ENCODE data around the gene AP1B1. TPM values are rescaled to one million over a fixed set of nuclear protein-coding genes. Genes with fewer than 3 reads are reported as not detected.

The AP1B1 gene
- total RNA-seq (33.0 TPM), polyA plus RNA-seq (33.2 TPM)
- long read RNA-seq, donor 1, partial matches to known transcripts: 0 of 1 reads
- long read RNA-seq, donor 1, other reads (novel, unspliced or antisense): 0 of 1 reads
- long read RNA-seq, donor 2, full-length matches to known transcripts: 14 of 79 reads
- long read RNA-seq, donor 2, partial matches to known transcripts: 60 of 79 reads
- long read RNA-seq, donor 2, other reads (novel, unspliced or antisense): 5 of 79 reads
- long read RNA-seq, donor 3, full-length matches to known transcripts: 2 of 10 reads
- long read RNA-seq, donor 3, partial matches to known transcripts: 8 of 10 reads
- long read RNA-seq, donor 3, other reads (novel, unspliced or antisense): 0 of 10 reads
- long read RNA-seq, donor 4, full-length matches to known transcripts: 5 of 16 reads
- long read RNA-seq, donor 4, partial matches to known transcripts: 11 of 16 reads
- long read RNA-seq, donor 4, other reads (novel, unspliced or antisense): 0 of 16 reads
- long read RNA-seq, donor 5, full-length matches to known transcripts: 3 of 20 reads
- long read RNA-seq, donor 5, partial matches to known transcripts: 17 of 20 reads
- long read RNA-seq, donor 5, other reads (novel, unspliced or antisense): 0 of 20 reads
- long read RNA-seq, donor 6, full-length matches to known transcripts: 2 of 7 reads
- long read RNA-seq, donor 6, partial matches to known transcripts: 5 of 7 reads
- long read RNA-seq, donor 6, other reads (novel, unspliced or antisense): 0 of 7 reads
- long read RNA-seq, donor 7, partial matches to known transcripts: 7 of 7 reads
- long read RNA-seq, donor 7, other reads (novel, unspliced or antisense): 0 of 7 reads
- long read RNA-seq, donor 8, full-length matches to known transcripts: 1 of 14 reads
- long read RNA-seq, donor 8, partial matches to known transcripts: 13 of 14 reads
- long read RNA-seq, donor 8, other reads (novel, unspliced or antisense): 0 of 14 reads
- long read RNA-seq, donor 9, full-length matches to known transcripts: 2 of 7 reads
- long read RNA-seq, donor 9, partial matches to known transcripts: 5 of 7 reads
- long read RNA-seq, donor 9, other reads (novel, unspliced or antisense): 0 of 7 reads
- long read RNA-seq, donor 10, full-length matches to known transcripts: 4 of 36 reads
- long read RNA-seq, donor 10, partial matches to known transcripts: 32 of 36 reads
- long read RNA-seq, donor 10, other reads (novel, unspliced or antisense): 0 of 36 reads

DNA sequence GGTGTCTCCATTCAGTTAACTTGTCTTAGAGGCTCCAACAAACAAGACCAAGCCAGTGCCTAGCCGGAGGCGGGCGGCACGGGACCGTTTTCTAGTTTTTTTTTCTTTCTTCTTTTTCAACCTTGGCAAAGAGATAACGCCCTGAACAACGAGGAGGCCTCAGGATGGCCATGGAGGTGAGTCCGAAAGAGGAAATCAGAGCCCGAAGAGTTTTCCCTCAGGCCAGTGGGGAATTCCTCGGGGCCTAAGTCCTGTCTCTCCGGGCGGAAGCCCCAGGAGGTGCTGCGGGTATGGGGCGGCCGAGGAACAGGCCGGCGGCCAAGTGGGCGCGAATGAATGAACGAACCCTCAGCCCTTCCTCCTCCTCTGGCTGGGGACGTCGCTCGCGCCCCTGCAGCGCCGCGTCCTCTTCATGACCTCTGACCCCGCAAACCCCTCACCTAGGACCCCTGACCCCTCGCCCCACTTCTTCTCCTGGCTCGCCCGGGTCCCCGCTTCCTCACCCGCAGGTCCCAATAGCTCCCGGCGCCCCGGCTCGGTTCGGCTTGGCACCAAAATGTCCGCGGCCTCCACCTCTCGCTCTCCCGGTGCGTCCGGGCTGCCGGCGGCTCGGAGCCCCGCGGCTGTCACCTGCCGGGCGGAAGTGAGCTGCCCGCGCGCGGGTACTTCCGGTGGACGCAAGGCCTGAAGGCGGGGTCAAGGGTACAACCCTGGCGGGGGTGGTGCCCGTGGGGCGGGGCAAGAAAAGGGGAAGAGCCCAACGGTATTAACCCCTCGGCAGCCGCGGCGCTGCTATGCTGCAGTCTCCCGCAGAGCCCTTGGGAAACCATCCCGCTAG is at the start of gene AP1B1:
AP1B1 (minus strand) TSS at position 650 of the 838 bp plus-strand sequence. CDS start 21,327 bp downstream, outside the sequence.
- peak; percentile 70 to 95 (median 86) for DNase-seq (ENCODE audit: low read depth in 6 of 9, low spot score in 9 of 9)
- H3K9me3 ChIP-seq (ENCODE audit: control insufficient read depth in 2 of 2, insufficient read depth in 1 of 2, low read length in 1 of 2): peaks cover 0 to 3% of the 10 kb centered on the region in 2 donors
- under 1% methylated on average over 68 of the region's 68 CpGs for WGBS
- H3K36me3 ChIP-seq (ENCODE audit: control insufficient read depth in 2 of 2, insufficient read depth in 2 of 2, low read length in 1 of 2): peaks cover 6 to 13% of the 10 kb centered on the region in 2 donors
- peak within 1 kb of the TSS; percentile 71 to 80 for H3K27ac ChIP-seq (ENCODE audit: low read depth in 1 of 2, low read length in 1 of 2)
- H3K27me3 ChIP-seq (ENCODE audit: control insufficient read depth in 2 of 2, insufficient read depth in 1 of 2, low read length in 1 of 2): no peaks in the 10 kb centered on the region
- H3K4me3 ChIP-seq (ENCODE audit: low read length in 2 of 2): peak within 1 kb of the TSS; percentile 85
- H3K4me1 ChIP-seq (ENCODE audit: control insufficient read depth in 2 of 2, insufficient read depth in 2 of 2, low read length in 2 of 2): peaks cover 8 to 28% of the 10 kb centered on the region in 2 donors

DNA sequence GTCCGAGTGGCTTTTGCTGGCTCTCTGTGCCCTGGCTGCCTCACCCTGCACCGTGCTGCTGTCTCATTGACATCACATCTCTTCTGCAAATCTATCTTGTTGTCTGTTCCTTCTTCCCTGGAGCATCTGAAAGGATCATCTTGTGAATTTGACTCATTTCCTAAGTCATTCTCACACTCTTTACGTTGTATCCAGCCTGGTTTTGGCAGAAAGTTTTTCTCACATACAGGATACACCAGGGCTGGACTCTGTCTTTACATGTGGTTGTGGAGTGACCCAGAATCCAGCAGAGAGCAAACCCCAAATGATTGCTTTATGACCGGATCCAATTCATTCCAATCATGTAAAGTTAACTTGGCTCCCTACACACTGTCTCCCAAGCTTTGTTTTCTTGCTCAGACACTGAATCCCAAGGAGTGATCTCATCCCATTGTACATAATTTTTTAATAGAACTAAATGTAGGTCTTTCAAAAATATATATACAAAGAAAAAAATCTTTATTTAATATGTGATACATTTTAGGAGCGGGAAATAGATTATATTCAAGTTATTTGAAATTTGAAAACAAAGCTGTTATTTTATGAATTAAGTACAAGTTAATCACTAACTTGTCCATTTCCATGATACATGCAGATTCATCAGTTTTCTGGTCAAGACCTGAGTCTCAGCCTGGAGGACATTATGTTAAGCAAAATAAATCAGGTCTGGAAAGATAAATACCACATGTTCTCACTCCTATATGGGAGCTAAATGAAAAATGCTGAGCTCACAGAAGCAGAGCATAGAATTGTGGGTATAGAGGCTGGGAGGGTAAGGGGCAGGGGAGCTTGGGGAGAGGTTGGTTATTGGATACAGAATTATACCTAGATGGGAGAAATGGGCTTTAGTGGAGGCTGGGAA is 47.1 kb upstream of the AP1B1 start:
- no peak overlapping the region for H3K4me3 ChIP-seq (ENCODE audit: low read length in 2 of 2)
- no peaks in the 10 kb centered on the region for H3K36me3 ChIP-seq (ENCODE audit: control insufficient read depth in 2 of 2, insufficient read depth in 2 of 2, low read length in 1 of 2)
- no peak for DNase-seq (ENCODE audit: low read depth in 6 of 9, low spot score in 9 of 9)
- H3K9me3 ChIP-seq (ENCODE audit: control insufficient read depth in 2 of 2, insufficient read depth in 1 of 2, low read length in 1 of 2): no peaks in the 10 kb centered on the region
- no peaks in the 10 kb centered on the region for H3K4me1 ChIP-seq (ENCODE audit: control insufficient read depth in 2 of 2, insufficient read depth in 2 of 2, low read length in 2 of 2)
- no peak overlapping the region for H3K27ac ChIP-seq (ENCODE audit: low read depth in 1 of 2, low read length in 1 of 2)
- WGBS: 91% methylated on average over 5 of the region's 5 CpGs
- H3K27me3 ChIP-seq (ENCODE audit: control insufficient read depth in 2 of 2, insufficient read depth in 1 of 2, low read length in 1 of 2): peaks cover 0 to 13% of the 10 kb centered on the region in 2 donors

DNA sequence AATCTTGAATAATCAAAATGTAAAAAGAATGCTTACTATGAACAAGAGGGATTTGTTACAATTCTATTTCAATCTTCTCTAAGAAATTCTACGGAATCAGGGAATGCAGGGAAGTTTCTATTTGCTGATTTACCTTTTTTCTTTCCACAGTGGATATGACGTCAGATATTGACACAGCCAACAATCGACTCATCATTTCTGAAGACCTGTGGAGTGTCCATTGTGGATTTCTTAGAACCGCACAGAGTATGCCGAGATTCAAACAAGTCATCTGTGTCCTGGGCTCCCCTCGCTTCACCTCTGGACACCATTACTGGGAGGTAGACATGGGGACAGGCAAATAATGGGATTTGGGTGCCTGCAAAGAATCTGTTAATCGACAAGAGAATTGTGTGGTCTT is 45.9 kb upstream of the AP1B1 start:
- Histone ChIP-seq H3K27me3 (ENCODE audit: control insufficient read depth in 2 of 2, insufficient read depth in 1 of 2, low read length in 1 of 2) (peaks cover 0 to 13% of the 10 kb centered on the region in 2 donors), H3K4me3 (ENCODE audit: low read length in 2 of 2) (no peak overlapping the region), H3K27ac (ENCODE audit: low read depth in 1 of 2, low read length in 1 of 2) (no peak overlapping the region), H3K4me1 (ENCODE audit: control insufficient read depth in 2 of 2, insufficient read depth in 2 of 2, low read length in 2 of 2) (no peaks in the 10 kb centered on the region), H3K36me3 (ENCODE audit: control insufficient read depth in 2 of 2, insufficient read depth in 2 of 2, low read length in 1 of 2) (no peaks in the 10 kb centered on the region), H3K9me3 (ENCODE audit: control insufficient read depth in 2 of 2, insufficient read depth in 1 of 2, low read length in 1 of 2) (no peaks in the 10 kb centered on the region)
- DNase-seq (ENCODE audit: low read depth in 6 of 9, low spot score in 9 of 9): no peak
- WGBS: 95% methylated on average over 7 of the region's 7 CpGs

DNA sequence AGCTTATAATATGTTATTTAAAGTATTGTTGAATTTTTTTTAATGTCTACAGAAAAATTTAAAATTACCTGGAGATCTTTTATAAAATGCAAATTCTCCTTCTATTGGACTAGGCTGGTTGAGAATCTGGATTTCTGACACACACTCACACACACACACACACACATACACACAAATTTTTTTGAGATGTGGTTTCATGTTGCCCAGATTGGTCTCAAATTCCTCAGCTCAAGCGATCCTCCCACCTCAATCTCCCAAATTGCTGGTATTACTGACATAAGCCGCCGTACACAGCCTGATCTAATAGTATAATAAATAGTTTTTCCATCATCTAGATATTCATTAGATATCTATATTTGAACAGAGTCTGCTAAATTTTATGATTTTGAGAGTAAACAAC is 45.5 kb upstream of the AP1B1 start:
- no peaks in the 10 kb centered on the region for H3K36me3 ChIP-seq (ENCODE audit: control insufficient read depth in 2 of 2, insufficient read depth in 2 of 2, low read length in 1 of 2)
- no peak overlapping the region for H3K27ac ChIP-seq (ENCODE audit: low read depth in 1 of 2, low read length in 1 of 2)
- H3K4me1 ChIP-seq (ENCODE audit: control insufficient read depth in 2 of 2, insufficient read depth in 2 of 2, low read length in 2 of 2): no peaks in the 10 kb centered on the region
- 97% methylated on average over 3 of the region's 3 CpGs for WGBS
- H3K9me3 ChIP-seq (ENCODE audit: control insufficient read depth in 2 of 2, insufficient read depth in 1 of 2, low read length in 1 of 2): no peaks in the 10 kb centered on the region
- peaks cover 0 to 13% of the 10 kb centered on the region in 2 donors for H3K27me3 ChIP-seq (ENCODE audit: control insufficient read depth in 2 of 2, insufficient read depth in 1 of 2, low read length in 1 of 2)
- DNase-seq (ENCODE audit: low read depth in 6 of 9, low spot score in 9 of 9): no peak
- H3K4me3 ChIP-seq (ENCODE audit: low read length in 2 of 2): no peak overlapping the region

DNA sequence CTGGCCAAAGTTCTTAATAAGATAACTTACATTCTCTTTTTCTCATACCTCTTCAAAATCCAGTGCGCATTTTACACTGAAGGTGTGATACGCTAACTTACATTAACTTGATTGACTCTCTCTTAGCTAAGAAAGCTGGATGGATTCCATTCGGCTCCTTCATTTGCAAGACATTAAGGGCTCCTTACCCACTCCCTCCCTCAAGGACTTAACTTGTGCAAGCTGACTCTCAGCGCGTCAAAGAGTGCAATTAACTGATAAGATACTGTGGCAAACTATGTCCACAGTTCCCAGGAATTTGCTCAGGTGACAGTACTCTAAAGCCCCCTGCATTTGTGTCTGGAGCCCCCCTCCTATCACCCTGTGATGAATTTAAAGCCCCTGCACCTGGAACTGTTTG is 43.6 kb upstream of the AP1B1 start:
- WGBS: 92% methylated on average over 5 of the region's 5 CpGs
- Histone ChIP-seq H3K27ac (ENCODE audit: low read depth in 1 of 2, low read length in 1 of 2) (no peak overlapping the region), H3K27me3 (ENCODE audit: control insufficient read depth in 2 of 2, insufficient read depth in 1 of 2, low read length in 1 of 2) (peaks cover 0 to 13% of the 10 kb centered on the region in 2 donors), H3K9me3 (ENCODE audit: control insufficient read depth in 2 of 2, insufficient read depth in 1 of 2, low read length in 1 of 2) (no peaks in the 10 kb centered on the region), H3K4me1 (ENCODE audit: control insufficient read depth in 2 of 2, insufficient read depth in 2 of 2, low read length in 2 of 2) (no peaks in the 10 kb centered on the region), H3K4me3 (ENCODE audit: low read length in 2 of 2) (no peak overlapping the region), H3K36me3 (ENCODE audit: control insufficient read depth in 2 of 2, insufficient read depth in 2 of 2, low read length in 1 of 2) (no peaks in the 10 kb centered on the region)
- no peak for DNase-seq (ENCODE audit: low read depth in 6 of 9, low spot score in 9 of 9)

DNA sequence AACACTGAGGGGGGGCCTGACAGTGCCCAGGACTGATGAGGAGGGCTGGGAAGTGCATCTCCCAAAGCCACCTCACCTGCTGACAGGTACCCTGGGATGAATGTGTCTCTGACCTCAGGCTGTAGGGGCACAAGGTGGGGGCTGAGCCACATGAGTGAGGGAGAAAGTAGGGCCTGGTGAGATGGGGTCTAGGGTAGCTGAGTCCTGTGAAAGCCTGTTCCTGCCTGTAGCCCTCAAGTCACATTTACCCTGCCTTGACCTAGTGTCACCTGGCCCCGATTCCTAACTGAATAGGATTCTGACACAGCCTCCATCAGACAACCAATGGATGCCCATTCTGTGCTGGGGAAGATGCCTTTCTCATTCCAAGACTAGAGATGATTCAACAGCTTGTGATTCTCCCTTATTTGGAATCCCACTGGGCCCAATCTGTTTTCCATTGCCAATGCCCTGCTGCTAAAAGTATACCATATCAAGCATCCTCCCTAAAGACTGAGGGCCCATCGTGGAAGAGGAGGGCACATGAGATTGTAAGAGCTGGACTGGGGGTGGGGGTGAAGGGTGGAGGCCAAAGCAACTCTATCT is 38.9 kb upstream of the AP1B1 start:
- Histone ChIP-seq H3K4me3 (ENCODE audit: low read length in 2 of 2) (no peak overlapping the region), H3K4me1 (ENCODE audit: control insufficient read depth in 2 of 2, insufficient read depth in 2 of 2, low read length in 2 of 2) (no peaks in the 10 kb centered on the region), H3K27ac (ENCODE audit: low read depth in 1 of 2, low read length in 1 of 2) (no peak overlapping the region), H3K27me3 (ENCODE audit: control insufficient read depth in 2 of 2, insufficient read depth in 1 of 2, low read length in 1 of 2) (peaks cover 0 to 4% of the 10 kb centered on the region in 2 donors), H3K9me3 (ENCODE audit: control insufficient read depth in 2 of 2, insufficient read depth in 1 of 2, low read length in 1 of 2) (no peaks in the 10 kb centered on the region), H3K36me3 (ENCODE audit: control insufficient read depth in 2 of 2, insufficient read depth in 2 of 2, low read length in 1 of 2) (no peaks in the 10 kb centered on the region)
- no peak for DNase-seq (ENCODE audit: low read depth in 6 of 9, low spot score in 9 of 9)
- 95% methylated on average over 2 of the region's 2 CpGs for WGBS

DNA sequence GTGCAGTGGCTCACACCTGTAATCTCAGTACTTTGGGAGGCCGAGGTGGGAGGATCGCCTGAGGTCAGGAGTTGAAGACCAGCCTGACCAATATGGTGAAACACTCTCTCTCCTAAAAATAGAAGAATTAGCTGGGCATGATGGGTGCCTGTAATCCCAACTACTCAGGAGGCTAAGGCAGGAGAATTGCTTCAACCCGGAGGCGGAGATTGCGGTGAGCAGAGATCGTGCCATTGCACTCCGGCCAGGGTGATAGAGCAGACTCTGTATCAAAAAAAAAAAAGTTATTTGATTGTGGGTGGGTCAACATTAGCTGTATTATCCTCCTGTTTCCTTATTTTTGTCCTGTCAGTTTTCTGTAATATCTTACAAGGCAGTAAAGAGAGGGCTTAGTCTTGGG is 38.1 kb upstream of the AP1B1 start:
- DNase-seq (ENCODE audit: low read depth in 6 of 9, low spot score in 9 of 9): no peak
- 97% methylated on average over 7 of the region's 7 CpGs for WGBS
- no peaks in the 10 kb centered on the region for H3K4me1 ChIP-seq (ENCODE audit: control insufficient read depth in 2 of 2, insufficient read depth in 2 of 2, low read length in 2 of 2)
- no peaks in the 10 kb centered on the region for H3K9me3 ChIP-seq (ENCODE audit: control insufficient read depth in 2 of 2, insufficient read depth in 1 of 2, low read length in 1 of 2)
- H3K27me3 ChIP-seq (ENCODE audit: control insufficient read depth in 2 of 2, insufficient read depth in 1 of 2, low read length in 1 of 2): peaks cover 0 to 4% of the 10 kb centered on the region in 2 donors
- no peak overlapping the region for H3K27ac ChIP-seq (ENCODE audit: low read depth in 1 of 2, low read length in 1 of 2)
- no peak overlapping the region for H3K4me3 ChIP-seq (ENCODE audit: low read length in 2 of 2)
- no peaks in the 10 kb centered on the region for H3K36me3 ChIP-seq (ENCODE audit: control insufficient read depth in 2 of 2, insufficient read depth in 2 of 2, low read length in 1 of 2)

Measured in thymus (tissue), 14 donors.